LNCaP clone FGC (cell line): ENCODE results near the gene COBLL1.
A peak's percentile ranks its signal among the peaks of the same experiment; 100 is the strongest.

Source experiments
- DNase-seq: peaks from one replicate; pipeline ENCODE4 v3.0.0-alpha.2; 2011; ENCODE audit warnings: low read depth
- H3K4me3 ChIP-seq: 2 replicates; pipeline ENCODE4 v1.5.1; 2011; ENCODE audit warnings: mild to moderate bottlenecking, low read depth, low read length, control low read depth
- TF ChIP-seq, protein P1 (sequence below): IDR thresholded peaks from 2 replicates; pipeline ENCODE4 v1.5.1; 2012; ENCODE audit warnings: mild to moderate bottlenecking; ENCODE audit not compliant: control insufficient read depth, insufficient read depth; ENCODE audit errors: extremely low read depth

Gene COBLL1

DNA sequence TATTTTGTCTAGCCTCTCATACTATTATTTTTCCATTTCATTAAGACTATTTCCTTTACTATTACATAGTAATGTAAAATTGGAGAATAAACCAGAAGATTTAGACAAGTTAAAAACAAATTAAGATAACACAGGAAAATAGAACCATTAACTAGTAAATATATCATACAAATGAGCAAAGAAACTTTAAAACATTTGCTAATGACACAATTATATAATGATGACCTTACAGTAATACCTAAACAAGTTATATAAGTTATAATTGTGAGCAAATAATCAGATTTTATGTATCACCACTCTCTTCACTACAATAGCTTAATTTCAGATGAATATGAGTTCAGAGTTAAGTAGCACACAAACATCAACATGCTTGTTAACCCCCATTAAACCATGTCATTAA lies 147.8 kb downstream of the COBLL1 start:
- H3K4me3 ChIP-seq: no peak overlapping the region
- TF ChIP-seq, protein P1, sequence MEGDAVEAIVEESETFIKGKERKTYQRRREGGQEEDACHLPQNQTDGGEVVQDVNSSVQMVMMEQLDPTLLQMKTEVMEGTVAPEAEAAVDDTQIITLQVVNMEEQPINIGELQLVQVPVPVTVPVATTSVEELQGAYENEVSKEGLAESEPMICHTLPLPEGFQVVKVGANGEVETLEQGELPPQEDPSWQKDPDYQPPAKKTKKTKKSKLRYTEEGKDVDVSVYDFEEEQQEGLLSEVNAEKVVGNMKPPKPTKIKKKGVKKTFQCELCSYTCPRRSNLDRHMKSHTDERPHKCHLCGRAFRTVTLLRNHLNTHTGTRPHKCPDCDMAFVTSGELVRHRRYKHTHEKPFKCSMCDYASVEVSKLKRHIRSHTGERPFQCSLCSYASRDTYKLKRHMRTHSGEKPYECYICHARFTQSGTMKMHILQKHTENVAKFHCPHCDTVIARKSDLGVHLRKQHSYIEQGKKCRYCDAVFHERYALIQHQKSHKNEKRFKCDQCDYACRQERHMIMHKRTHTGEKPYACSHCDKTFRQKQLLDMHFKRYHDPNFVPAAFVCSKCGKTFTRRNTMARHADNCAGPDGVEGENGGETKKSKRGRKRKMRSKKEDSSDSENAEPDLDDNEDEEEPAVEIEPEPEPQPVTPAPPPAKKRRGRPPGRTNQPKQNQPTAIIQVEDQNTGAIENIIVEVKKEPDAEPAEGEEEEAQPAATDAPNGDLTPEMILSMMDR: no peak
- no peak for DNase-seq

DNA sequence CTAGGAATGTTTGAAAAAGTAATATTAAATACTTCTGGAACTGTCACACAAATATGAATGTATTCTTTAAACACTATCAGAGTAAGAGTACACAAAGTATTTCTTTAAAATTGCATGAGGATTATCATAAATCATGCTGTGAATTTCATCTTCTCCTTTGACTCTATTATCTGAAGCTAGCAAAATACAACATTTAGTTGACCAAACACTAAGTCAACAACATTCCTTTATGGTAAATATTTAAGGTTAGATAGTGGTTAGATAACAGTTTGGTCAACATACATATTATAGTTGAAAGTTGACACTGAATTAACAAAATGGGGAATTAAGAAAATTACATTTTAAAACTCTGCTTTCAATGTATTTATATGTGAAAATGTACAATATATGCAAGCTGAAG lies 148.2 kb downstream of the COBLL1 start:
- DNase-seq: peak; percentile 32
- H3K4me3 ChIP-seq: no peak overlapping the region
- TF ChIP-seq, protein P1: no peak

DNA sequence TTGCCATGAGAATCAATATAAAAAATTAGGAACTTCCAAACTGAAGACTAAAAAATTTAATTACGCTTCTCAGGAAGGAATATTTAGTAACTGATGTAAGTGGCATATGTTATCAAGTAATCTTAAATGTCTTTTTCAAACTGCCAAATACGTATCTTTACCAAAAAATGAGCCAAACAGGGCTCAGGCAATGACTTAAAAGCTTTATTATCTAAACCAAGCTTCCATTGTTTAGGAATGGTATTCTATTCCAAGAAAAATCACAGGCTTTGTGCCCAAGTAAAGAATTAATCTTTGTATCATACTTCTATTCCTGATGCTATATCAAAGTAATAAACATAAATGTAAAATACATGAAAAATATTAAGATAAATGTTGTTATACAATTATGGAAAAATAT lies 148.7 kb downstream of the COBLL1 start:
- DNase-seq: no peak
- TF ChIP-seq, protein P1: no peak
- no peak overlapping the region for H3K4me3 ChIP-seq

DNA sequence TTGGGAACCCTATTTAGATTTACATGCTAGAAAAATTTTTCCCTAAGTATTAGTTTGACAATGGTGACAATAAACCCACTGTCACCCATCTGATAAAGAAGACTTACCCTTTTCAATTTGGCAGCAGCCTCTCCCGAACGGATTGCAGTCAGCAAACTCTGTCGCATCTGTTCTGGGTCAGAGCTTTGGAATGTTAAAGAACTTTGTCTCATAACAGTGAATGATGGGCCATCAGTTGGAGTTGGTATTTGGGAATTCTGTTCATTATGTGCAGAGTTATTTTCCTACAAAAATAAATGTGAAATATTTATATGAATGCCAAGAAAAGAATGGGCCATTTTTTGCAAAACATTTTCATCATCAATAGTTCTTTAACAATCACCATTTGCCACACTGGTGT lies 149.5 kb downstream of the COBLL1 start:
- DNase-seq: no peak
- TF ChIP-seq, protein P1: no peak
- H3K4me3 ChIP-seq: no peak overlapping the region

DNA sequence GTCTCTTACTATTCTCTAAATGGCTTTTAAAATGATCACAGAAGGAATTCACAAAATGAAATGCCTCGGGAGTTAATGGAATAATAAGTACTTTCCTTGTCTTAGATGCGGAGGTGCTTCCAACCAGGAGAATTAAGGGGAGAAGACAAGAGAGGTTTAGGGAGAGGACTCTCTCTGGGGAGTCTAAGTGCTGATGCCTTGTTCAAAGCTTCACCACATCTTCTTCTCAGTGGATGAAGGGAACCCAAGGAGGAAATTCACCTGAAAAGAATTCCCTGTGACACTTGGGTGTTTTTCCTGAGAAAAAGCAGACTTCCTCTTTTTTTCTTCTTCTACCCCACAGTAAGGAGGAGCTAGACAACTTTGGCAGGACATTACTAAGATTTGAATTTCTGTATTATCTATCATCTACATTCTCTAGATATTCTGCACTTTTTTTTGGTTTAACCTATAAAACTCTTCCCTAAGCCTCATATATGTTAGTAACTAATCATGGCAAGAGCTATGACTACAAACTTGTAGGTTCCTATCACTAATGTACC lies 150.2 kb downstream of the COBLL1 start:
- no peak for DNase-seq
- H3K4me3 ChIP-seq: no peak overlapping the region
- TF ChIP-seq, protein P1: no peak

DNA sequence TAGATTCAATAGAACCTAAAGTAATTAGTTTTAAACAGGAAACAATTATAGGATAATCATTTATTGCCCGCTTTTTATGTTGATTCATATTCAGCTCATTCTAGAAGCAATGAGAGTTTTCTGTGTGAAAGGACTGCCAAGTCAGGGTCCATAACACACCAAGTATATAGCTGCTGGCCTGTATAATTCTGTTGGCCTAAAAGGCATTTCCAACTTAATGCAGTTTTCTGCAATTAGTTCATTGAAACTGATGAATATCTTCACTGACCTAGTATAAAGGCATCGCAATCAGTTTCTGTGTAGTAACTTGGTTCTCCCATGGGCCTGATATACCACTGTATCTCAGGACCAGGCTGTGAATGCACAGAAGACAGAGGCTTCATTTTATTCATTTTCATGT lies 151.3 kb downstream of the COBLL1 start:
- no peak for DNase-seq
- TF ChIP-seq, protein P1: no peak
- no peak overlapping the region for H3K4me3 ChIP-seq

DNA sequence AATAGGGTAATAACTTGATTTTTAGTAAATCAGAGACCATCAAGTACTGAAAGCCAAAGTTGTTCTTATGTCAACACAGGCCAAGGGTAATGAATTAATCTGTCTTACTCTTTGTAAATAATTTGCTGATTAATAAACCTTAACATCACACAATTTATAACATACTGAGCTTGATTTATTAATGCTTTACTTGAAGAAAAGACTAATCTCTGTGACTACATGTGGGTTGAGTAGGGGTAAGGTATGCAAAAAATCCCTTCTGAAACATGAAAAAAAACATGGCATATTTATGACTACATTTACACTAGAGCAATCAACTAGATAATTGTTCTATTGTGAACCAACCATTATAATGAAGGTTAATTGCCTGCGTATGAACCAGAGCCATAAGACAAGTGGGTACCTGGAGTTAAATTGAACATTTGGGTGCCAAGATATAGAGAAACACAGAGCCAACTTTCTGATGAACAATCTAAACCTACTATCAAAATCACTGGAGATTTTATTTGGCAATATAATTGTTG lies 152.7 kb downstream of the COBLL1 start:
- DNase-seq: no peak
- TF ChIP-seq, protein P1: no peak
- no peak overlapping the region for H3K4me3 ChIP-seq
